Gastrocnemius medialis (tissue), 4 donors: ENCODE results near the gene PCDHGB2. TPM values are rescaled to one million over a fixed set of nuclear protein-coding genes. Genes with fewer than 3 reads are reported as not detected.
A peak's percentile ranks its signal among the peaks of the same experiment; 100 is the strongest.
"Not testable (repeated sequence)": the region's sequence is repeated elsewhere in the genome, so short reads cannot be mapped to it uniquely, and the experiment has no call there.

Source experiments
- ATAC-seq, 2 donors: fragments of 150-250 bp; one replicate each; pipeline ENCODE4 v1.9.1; 2016
- DNase-seq, 2 donors: peaks; one replicate each; pipeline ENCODE4 v3.0.0-alpha.2; 2019
- H3K27ac ChIP-seq, 4 donors: fragments of 200-600 bp; sonication (generic); 1 replicate in 1 of 4; 2 replicates in 3 of 4; pipeline ENCODE4 v1.5.1; 2016 to 2018; ENCODE audit warnings: mild to moderate bottlenecking in 2 of 4, moderate library complexity in 1 of 4
- H3K27me3 ChIP-seq, 3 donors: fragments of 200-600 bp; sonication (generic) in 2 of 3; 1 replicate in 1 of 3; 2 replicates in 2 of 3; pipeline versions ENCODE4 v1.5.1 to v1.6.0; 2016 to 2019; ENCODE audit warnings: mild to moderate bottlenecking in 1 of 3, moderate library complexity in 1 of 3
- H3K36me3 ChIP-seq, 2 donors: fragments of 200-600 bp; sonication (generic) in 1 of 2; one replicate each; pipeline ENCODE4 v1.5.1; 2017 to 2018
- H3K4me1 ChIP-seq, 2 donors: fragments of 200-600 bp; sonication (generic) in 1 of 2; one replicate each; pipeline ENCODE4 v1.5.1; 2016 to 2017; ENCODE audit warnings: mild to moderate bottlenecking in 2 of 2
- H3K4me3 ChIP-seq, 4 donors: fragments of 200-600 bp; sonication (generic) in 3 of 4; 1 replicate in 1 of 4; 2 replicates in 3 of 4; pipeline ENCODE4 v1.5.1; 2016 to 2019; ENCODE audit warnings: mild to moderate bottlenecking in 2 of 4
- H3K9me3 ChIP-seq, 3 donors: fragments of 200-600 bp; sonication (generic) in 2 of 3; 1 replicate in 1 of 3; 2 replicates in 2 of 3; pipeline ENCODE4 v1.5.1; 2016 to 2019
- POLR2A ChIP-seq, 2 donors: fragments of 450-650 bp; IDR thresholded peaks; one replicate each; pipeline ENCODE4 v1.6.1; 2017; ENCODE audit warnings: antibody characterized with exemption in 2 of 2, mild to moderate bottlenecking in 2 of 2, moderate library complexity in 2 of 2
- in situ Hi-C, 4 donors: fragments of 200-750 bp; cut with MboI; loops; one replicate each; pipeline versions ENCODE4 v1.15.0 to v1.8.0; 2017; ENCODE audit warnings: low sequenced_read_pairs in 4 of 4
- intact Hi-C: fragments of 100-400 bp; cut with DNase I; formaldehyde crosslinking; loops from one replicate; pipeline ENCODE4 v1.15.1; 2023; ENCODE audit warnings: low total_unique reads
- total RNA-seq, 4 donors: library from RNA; depleted of rRNA; stranded (reverse); fragments of >200 nt; gene quantifications; one replicate each; pipeline versions ENCODE4 v1.1.0 to v1.2.3, GENCODE V29; 2016
- TF ChIP-seq, protein P1 (sequence below), 5 experiments: fragments of 450-650 bp in 3 of 5; fragments of 200-600 bp in 2 of 5; sonication (generic) in 2 of 5; IDR thresholded peaks in 4 of 5; conservative IDR thresholded peaks in 1 of 5; 1 replicate in 4 of 5; 2 replicates in 1 of 5; pipeline ENCODE4 v1.5.1; 2016 to 2019; ENCODE audit warnings: antibody characterized with exemption in 5 of 5, mild to moderate bottlenecking in 3 of 5, moderate library complexity in 3 of 5

The PCDHGB2 gene
- total RNA-seq, 4 donors from 2014 or later = 0.55 to 3.4 (median 1.9) TPM

- Histone ChIP-seq H3K27me3 (peaks cover 4 to 13% (median 8%) of the 10 kb centered on the region in 3 donors), H3K27ac (peak within 1 kb of the TSS; percentile 56 to 73 (median 63)), H3K36me3 (no peaks in the 10 kb centered on the region), H3K9me3 (peaks cover 0 to 25% (median 0%) of the 10 kb centered on the region in 3 donors), H3K4me3 (peak within 1 kb of the TSS; percentile 34 to 57 (median 44)), H3K4me1 (no peaks in the 10 kb centered on the region)
- TF ChIP-seq, protein P1, sequence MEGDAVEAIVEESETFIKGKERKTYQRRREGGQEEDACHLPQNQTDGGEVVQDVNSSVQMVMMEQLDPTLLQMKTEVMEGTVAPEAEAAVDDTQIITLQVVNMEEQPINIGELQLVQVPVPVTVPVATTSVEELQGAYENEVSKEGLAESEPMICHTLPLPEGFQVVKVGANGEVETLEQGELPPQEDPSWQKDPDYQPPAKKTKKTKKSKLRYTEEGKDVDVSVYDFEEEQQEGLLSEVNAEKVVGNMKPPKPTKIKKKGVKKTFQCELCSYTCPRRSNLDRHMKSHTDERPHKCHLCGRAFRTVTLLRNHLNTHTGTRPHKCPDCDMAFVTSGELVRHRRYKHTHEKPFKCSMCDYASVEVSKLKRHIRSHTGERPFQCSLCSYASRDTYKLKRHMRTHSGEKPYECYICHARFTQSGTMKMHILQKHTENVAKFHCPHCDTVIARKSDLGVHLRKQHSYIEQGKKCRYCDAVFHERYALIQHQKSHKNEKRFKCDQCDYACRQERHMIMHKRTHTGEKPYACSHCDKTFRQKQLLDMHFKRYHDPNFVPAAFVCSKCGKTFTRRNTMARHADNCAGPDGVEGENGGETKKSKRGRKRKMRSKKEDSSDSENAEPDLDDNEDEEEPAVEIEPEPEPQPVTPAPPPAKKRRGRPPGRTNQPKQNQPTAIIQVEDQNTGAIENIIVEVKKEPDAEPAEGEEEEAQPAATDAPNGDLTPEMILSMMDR (IDR thresholded peaks at IDR 0.05 in 4 of 5, conservative IDR thresholded peaks at IDR 0.05 in 1 of 5) = peak in 4 of 5 experiments; percentile 29 to 46 (median 44)
- TF ChIP-seq POLR2A (IDR thresholded peaks at IDR 0.05) = no peak
- in situ Hi-C loops (loop anchor here in 1 of 4 donors (10.0 kb wide), 1 partner anchor 221 kb away; no protein-coding TSS in a partner anchor), intact Hi-C loops (no loop called here)
- no peak for DNase-seq
- peak; percentile 12 to 76 for ATAC-seq
Observed at GRCh38 chr5:141343242-141343952, 16.4 kb upstream of the PCDHGB2 start, which contains the start of gene PCDHGA3. Gene PCDHGA3, plus strand, starts transcription at chr5:141343829. Its CDS starts 205 bp downstream, at chr5:141344034.

GRCh38 chr5:141343953-141344463, 15.8 kb upstream of the PCDHGB2 start:
- TF ChIP-seq, protein P1 (IDR thresholded peaks at IDR 0.05 in 4 of 5, conservative IDR thresholded peaks at IDR 0.05 in 1 of 5) = no peak
- TF ChIP-seq POLR2A (IDR thresholded peaks at IDR 0.05) = no peak
- ATAC-seq (peak; percentile 36 to 60), DNase-seq (no peak)
- no peaks in the 10 kb centered on the region for H3K36me3 ChIP-seq
- no peaks in the 10 kb centered on the region for H3K4me1 ChIP-seq
- H3K27ac ChIP-seq = peak overlapping the region; percentile 56 to 73 (median 63)
- intact Hi-C loops (no loop called here), in situ Hi-C loops (loop anchor here in 1 of 4 donors (10.0 kb wide), 1 partner anchor 221 kb away; no protein-coding TSS in a partner anchor)
- peaks cover 4 to 13% (median 8%) of the 10 kb centered on the region in 3 donors for H3K27me3 ChIP-seq
- peaks cover 0 to 21% (median 0%) of the 10 kb centered on the region in 3 donors for H3K9me3 ChIP-seq
- H3K4me3 ChIP-seq = peak overlapping the region; percentile 34 to 57 (median 44)

DNA sequence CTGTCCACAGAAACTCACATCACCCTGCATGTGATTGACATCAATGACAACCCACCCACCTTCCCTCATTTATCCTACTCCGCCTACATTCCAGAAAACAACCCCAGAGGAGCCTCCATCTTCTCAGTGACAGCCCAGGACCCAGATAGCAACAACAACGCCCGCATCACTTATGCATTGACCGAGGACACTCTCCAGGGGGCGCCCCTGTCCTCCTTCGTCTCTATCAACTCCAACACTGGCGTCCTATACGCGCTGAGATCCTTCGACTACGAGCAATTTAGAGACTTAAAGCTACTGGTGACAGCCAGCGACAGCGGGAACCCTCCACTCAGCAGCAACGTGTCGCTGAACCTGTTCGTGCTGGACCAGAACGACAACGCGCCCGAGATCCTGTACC, 14.5 kb upstream of the PCDHGB2 start:
- in situ Hi-C loops = loop anchor here in 1 of 4 donors (10.0 kb wide), 1 partner anchor 219 kb away; no protein-coding TSS in a partner anchor
- Histone ChIP-seq H3K4me1 (no peaks in the 10 kb centered on the region), H3K9me3 (peaks cover 0 to 9% (median 0%) of the 10 kb centered on the region in 3 donors), H3K36me3 (no peaks in the 10 kb centered on the region), H3K27me3 (peaks cover 8 to 9% (median 8%) of the 10 kb centered on the region in 3 donors), H3K27ac (no peak overlapping the region), H3K4me3 (peak overlapping the region in 1 of 4 donors; percentile 43)
- TF ChIP-seq, protein P1 (IDR thresholded peaks at IDR 0.05 in 4 of 5, conservative IDR thresholded peaks at IDR 0.05 in 1 of 5) = no peak
- no peak for TF ChIP-seq POLR2A (IDR thresholded peaks at IDR 0.05)
- no peak for ATAC-seq
- intact Hi-C loops = no loop called here
- no peak for DNase-seq

- in situ Hi-C loops = loop anchor here in 1 of 4 donors (10.0 kb wide), 1 partner anchor 219 kb away; no protein-coding TSS in a partner anchor
- H3K36me3 ChIP-seq, H3K4me3 ChIP-seq, intact Hi-C loops, H3K9me3 ChIP-seq, H3K27ac ChIP-seq, H3K27me3 ChIP-seq, DNase-seq, ATAC-seq, H3K4me1 ChIP-seq: not testable (repeated sequence)
Observed at GRCh38 chr5:141346017-141346416, 13.8 kb upstream of the PCDHGB2 start.
